Smooth muscle cell of bladder (primary cell): ENCODE measurements around the gene NPFFR1. TPM values are rescaled to one million over a fixed set of nuclear protein-coding genes. Genes with fewer than 3 reads are reported as not detected.

ENCODE experiments used
- total RNA-seq: library from RNA; depleted of rRNA; stranded (reverse); fragments of >200 nt; gene quantifications from 2 replicates; pipeline ENCODE4 v1.2.3, GENCODE V29; 2014

Gene NPFFR1
- total RNA-seq: under 0.01 TPM in 1 of 2 replicates, not detected in the other

GRCh38 chr10:70283445-70284399 is at the start of gene NPFFR1:
NPFFR1 (minus strand) TSS chr10:70284004; CDS start chr10:70283676, 328 bp downstream.

GRCh38 chr10:70233109-70233938 is 50.5 kb downstream of the NPFFR1 start, which contains the start of gene PPA1:
PPA1 (minus strand) TSS chr10:70233429; CDS start chr10:70233327, 102 bp downstream.

Other genes starting within 250 kb of the NPFFR1 start
- gene MACROH2A2, start 231.2 kb downstream of the NPFFR1 start, total RNA-seq: 5.8 and 9.2 TPM in 2 replicates
- gene AIFM2, start 151.2 kb downstream of the NPFFR1 start, total RNA-seq: 8.4 and 9.1 TPM in 2 replicates
- gene TYSND1, start 137.3 kb downstream of the NPFFR1 start, total RNA-seq: 6.4 and 8.4 TPM in 2 replicates
- 317 and 382 TPM in 2 replicates for gene SAR1A, start 113.5 kb downstream of the NPFFR1 start, total RNA-seq
- gene PPA1, start 50.6 kb downstream of the NPFFR1 start, total RNA-seq: 191 and 270 TPM in 2 replicates
- gene LRRC20, start 98.6 kb upstream of the NPFFR1 start, total RNA-seq: 3.1 and 5.2 TPM in 2 replicates
- 14.4 and 20.4 TPM in 2 replicates for gene EIF4EBP2, start 120.1 kb upstream of the NPFFR1 start, total RNA-seq
- not detected in 2 replicates for gene NODAL, start 157.7 kb upstream of the NPFFR1 start, total RNA-seq
- under 0.01 and 0.37 TPM in 2 replicates for gene PALD1, start 194.8 kb upstream of the NPFFR1 start, total RNA-seq